8988T (cell line): ENCODE measurements around the gene C16orf86.

Experiments used
- DNase-seq: peaks from one replicate; pipeline ENCODE4 v3.0.0; 2011

The C16orf86 gene

GRCh38 chr16:67697422-67698185 is 31.0 kb downstream of the C16orf86 start:
- DNase-seq, result no peak

- DNase-seq, result no peak
These were observed 32.7 kb downstream of the C16orf86 start for GRCh38 chr16:67699265-67699664.

GRCh38 chr16:67701420-67701819 is 34.8 kb downstream of the C16orf86 start:
- DNase-seq, result no peak

- no peak for DNase-seq
These were observed 35.5 kb downstream of the C16orf86 start for GRCh38 chr16:67702130-67702529.

GRCh38 chr16:67703626-67704025 is 37.0 kb downstream of the C16orf86 start:
- DNase-seq, result no peak

GRCh38 chr16:67704110-67704509 is 37.5 kb downstream of the C16orf86 start:
- DNase-seq, result no peak

- DNase-seq, result no peak
These were observed 40.6 kb downstream of the C16orf86 start for GRCh38 chr16:67707210-67707609.

- no peak for DNase-seq
These were observed 41.2 kb downstream of the C16orf86 start for GRCh38 chr16:67707790-67708189.

GRCh38 chr16:67708368-67708771 is 41.8 kb downstream of the C16orf86 start:
- no peak for DNase-seq

- DNase-seq, result no peak
These were observed 42.4 kb downstream of the C16orf86 start for GRCh38 chr16:67709050-67709449.

GRCh38 chr16:67710607-67711006 is 44.0 kb downstream of the C16orf86 start:
- no peak for DNase-seq

- DNase-seq, result no peak
These were observed 47.1 kb downstream of the C16orf86 start for GRCh38 chr16:67713647-67714273.

- no peak for DNase-seq
These were observed 47.9 kb downstream of the C16orf86 start for GRCh38 chr16:67714522-67714921.

- DNase-seq, result no peak
These were observed 49.5 kb downstream of the C16orf86 start for GRCh38 chr16:67716097-67716496.
